ENCODE measurements around the gene GRK1. TPM values are rescaled to one million over a fixed set of nuclear protein-coding genes. Genes with fewer than 3 reads are reported as not detected.

The GRK1 gene
- total and polyA plus RNA-seq, 2 of the 13 experiments (the other 11 are each of a cell fraction or from before 2014, with no cell fraction given) = 0.07 to 0.12 TPM

GRCh38 chr13:113746143-113746525 lies 79.1 kb downstream of the GRK1 start (continued):
- TF ChIP-seq ARID5B (CRISPR knock-in tag; IDR thresholded peaks at IDR 0.05) = peak; percentile 50
- no peak for TF ChIP-seq CENPT (CRISPR knock-in tag; IDR thresholded peaks at IDR 0.05; ENCODE audit: low read depth)
- 0 out of 2 replicates have a peak, but pooled peaks have one; percentile 12 for TF ChIP-seq LCORL (IDR thresholded peaks at IDR 0.05)
- peak; percentile 39; the same call in 1 of the 2 replicates for TF ChIP-seq LCORL (CRISPR knock-in tag; IDR thresholded peaks at IDR 0.05)
- no peak for TF ChIP-seq NONO (IDR thresholded peaks at IDR 0.05)
- peak; percentile 40; the same call in 1 of the 2 replicates for TF ChIP-seq NONO (CRISPR knock-in tag; conservative IDR thresholded peaks at IDR 0.05)
- TF ChIP-seq ZNF883 (CRISPR knock-in tag; IDR thresholded peaks at IDR 0.05; ENCODE audit: not compliant biosample characterization) = no peak
- 0 out of 2 replicates have a peak, but pooled peaks have one; percentile 25 for TF ChIP-seq PHF8 (CRISPR knock-in tag; IDR thresholded peaks at IDR 0.05)
- no peak for TF ChIP-seq PRDM10 (CRISPR knock-in tag; IDR thresholded peaks at IDR 0.05; ENCODE audit: low read depth)
- TF ChIP-seq ZNF572 (CRISPR knock-in tag; IDR thresholded peaks at IDR 0.05) = no peak
- TF ChIP-seq BCL6 (CRISPR knock-in tag; IDR thresholded peaks at IDR 0.05) = peak; percentile 24; the same call in 1 of the 2 replicates
- TF ChIP-seq ZNF777 (CRISPR knock-in tag; IDR thresholded peaks at IDR 0.05) = no peak
- TF ChIP-seq ZNF570 (CRISPR knock-in tag; IDR thresholded peaks at IDR 0.05; ENCODE audit: borderline replicate concordance) = no peak
- no peak for TF ChIP-seq NFATC3 (CRISPR knock-in tag; IDR thresholded peaks at IDR 0.05)
- peak; percentile 94 for TF ChIP-seq HNF4A (CRISPR knock-in tag; IDR thresholded peaks at IDR 0.05)
- TF ChIP-seq ZNF709 (CRISPR knock-in tag; IDR thresholded peaks at IDR 0.05) = no peak
- peak; percentile 44 for TF ChIP-seq ASH2L (IDR thresholded peaks at IDR 0.05; ENCODE audit: insufficient read length, low read depth, low read length)
- no peak for TF ChIP-seq ZNF496 (CRISPR knock-in tag; IDR thresholded peaks at IDR 0.05; ENCODE audit: insufficient replicate concordance)
- no peak for TF ChIP-seq TBX3 (IDR thresholded peaks at IDR 0.05; ENCODE audit: borderline replicate concordance)
- no peak for TF ChIP-seq SNRNP70 (IDR thresholded peaks at IDR 0.05; ENCODE audit: low read depth, low read length)
- TF ChIP-seq ZNF839 (CRISPR knock-in tag; IDR thresholded peaks at IDR 0.05; ENCODE audit: borderline replicate concordance) = no peak
- TF ChIP-seq ZNF264 (CRISPR knock-in tag; IDR thresholded peaks at IDR 0.05) = no peak
- no peak for TF ChIP-seq MYPOP (CRISPR knock-in tag; IDR thresholded peaks at IDR 0.05)
- peak; percentile 17; the same call in 1 of the 2 replicates for TF ChIP-seq THAP11 (CRISPR knock-in tag; IDR thresholded peaks at IDR 0.05)
- peak; percentile 63 for TF ChIP-seq HOXA3 (CRISPR knock-in tag; IDR thresholded peaks at IDR 0.05)

Data from HepG2 (cell line).